Activated CD8-positive, alpha-beta T cell treated with anti-CD3 and anti-CD28 coated beads for 36 hours (primary cell): ENCODE results near the gene RBM17. TPM values are rescaled to one million over a fixed set of nuclear protein-coding genes. Genes with fewer than 3 reads are reported as not detected.

Experiments
- ATAC-seq: fragments of 200-7000 bp; cut with Tn5 transposase; one replicate; pipeline ENCODE4 v1.10.0; 2021; ENCODE audit warnings: mild to moderate bottlenecking, moderate library complexity
- CTCF ChIA-PET: fragments of 350-600 bp; sonication (Branson Sonifier 250); formaldehyde crosslinking; loops from one replicate; lab custom pipeline; 2021; ENCODE audit warnings: antibody characterized with exemption; lab: Charles Lee
- POLR2A ChIA-PET: fragments of 350-600 bp; sonication (Branson Sonifier 250); formaldehyde crosslinking; loops from one replicate; lab custom pipeline; 2021; ENCODE audit warnings: antibody characterized with exemption; lab: Charles Lee
- DNase-seq: peaks from one replicate; pipeline ENCODE4 v3.0.0-alpha.2; 2020
- H3K27ac Mint-ChIP-seq: one replicate; pipeline ENCODE4 v1.8.0; 2021; ENCODE audit warnings: mild to moderate bottlenecking, mixed read lengths
- H3K27me3 Mint-ChIP-seq: one replicate; pipeline ENCODE4 v1.8.0; 2021; ENCODE audit warnings: mixed read lengths
- H3K36me3 Mint-ChIP-seq: one replicate; pipeline ENCODE4 v1.8.0; 2021; ENCODE audit warnings: low read depth, mixed read lengths
- H3K4me1 Mint-ChIP-seq: one replicate; pipeline ENCODE4 v1.8.0; 2021; ENCODE audit warnings: low read depth, mixed read lengths
- H3K4me3 Mint-ChIP-seq: one replicate; pipeline ENCODE4 v1.8.0; 2021; ENCODE audit warnings: mild to moderate bottlenecking, moderate library complexity, mixed read lengths
- H3K9me3 Mint-ChIP-seq: one replicate; pipeline ENCODE4 v1.8.0; 2021; ENCODE audit warnings: mixed read lengths
- intact Hi-C: fragments of 100-400 bp; cut with micrococcal nuclease; formaldehyde crosslinking; loops from one replicate; pipeline ENCODE4 v1.10.0; 2022
- total RNA-seq, 2 experiments: library from RNA; stranded (reverse); gene quantifications; one replicate each; pipeline ENCODE4 v1.2.3, GENCODE V29; 2021
- TF ChIP-seq, protein P1 (sequence below): fragments of 200-600 bp; IDR thresholded peaks from one replicate; pipeline ENCODE4 v1.8.0; 2022; ENCODE audit warnings: antibody characterized with exemption, mild to moderate bottlenecking

Gene RBM17
- total RNA-seq, 2 experiments from 2014 or later = 284 to 285 TPM

GRCh38 chr10:6074489-6075301, 14.1 kb upstream of the RBM17 start:
- DNase-seq (peak; percentile 60), ATAC-seq (peak; percentile 25)
- ChIA-PET CTCF (interaction anchor here (1.0 to 6.1 kb wide), 4 partner anchors 9 to 273 kb away, joined by 3 to 59 read pairs (median 20); no protein-coding TSS in a partner anchor), POLR2A (interaction anchor here (1.1 to 29.2 kb wide), 5 partner anchors 8 to 24 kb away, joined by 3 to 846 read pairs (median 5); partner anchors contain the start of gene IL2RA)
- peak overlapping the region; percentile 47 for H3K4me3 Mint-ChIP-seq
- H3K36me3 Mint-ChIP-seq = peaks cover 11% of the 10 kb centered on the region
- H3K9me3 Mint-ChIP-seq = peaks cover 2% of the 10 kb centered on the region
- H3K27me3 Mint-ChIP-seq = peaks cover 1% of the 10 kb centered on the region
- TF ChIP-seq, protein P1, sequence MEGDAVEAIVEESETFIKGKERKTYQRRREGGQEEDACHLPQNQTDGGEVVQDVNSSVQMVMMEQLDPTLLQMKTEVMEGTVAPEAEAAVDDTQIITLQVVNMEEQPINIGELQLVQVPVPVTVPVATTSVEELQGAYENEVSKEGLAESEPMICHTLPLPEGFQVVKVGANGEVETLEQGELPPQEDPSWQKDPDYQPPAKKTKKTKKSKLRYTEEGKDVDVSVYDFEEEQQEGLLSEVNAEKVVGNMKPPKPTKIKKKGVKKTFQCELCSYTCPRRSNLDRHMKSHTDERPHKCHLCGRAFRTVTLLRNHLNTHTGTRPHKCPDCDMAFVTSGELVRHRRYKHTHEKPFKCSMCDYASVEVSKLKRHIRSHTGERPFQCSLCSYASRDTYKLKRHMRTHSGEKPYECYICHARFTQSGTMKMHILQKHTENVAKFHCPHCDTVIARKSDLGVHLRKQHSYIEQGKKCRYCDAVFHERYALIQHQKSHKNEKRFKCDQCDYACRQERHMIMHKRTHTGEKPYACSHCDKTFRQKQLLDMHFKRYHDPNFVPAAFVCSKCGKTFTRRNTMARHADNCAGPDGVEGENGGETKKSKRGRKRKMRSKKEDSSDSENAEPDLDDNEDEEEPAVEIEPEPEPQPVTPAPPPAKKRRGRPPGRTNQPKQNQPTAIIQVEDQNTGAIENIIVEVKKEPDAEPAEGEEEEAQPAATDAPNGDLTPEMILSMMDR = no peak
- intact Hi-C loops = no loop called here
- H3K4me1 Mint-ChIP-seq = peaks cover 59% of the 10 kb centered on the region
- peak overlapping the region; percentile 76 for H3K27ac Mint-ChIP-seq

GRCh38 chr10:6077071-6077675, 11.7 kb upstream of the RBM17 start:
- TF ChIP-seq, protein P1 = no peak
- Mint-ChIP-seq H3K27ac (no peak overlapping the region), H3K27me3 (peaks cover 1% of the 10 kb centered on the region), H3K36me3 (peaks cover 12% of the 10 kb centered on the region), H3K4me1 (peaks cover 45% of the 10 kb centered on the region), H3K9me3 (peaks cover 4% of the 10 kb centered on the region), H3K4me3 (no peak overlapping the region)
- DNase-seq = no peak
- no peak for ATAC-seq
- ChIA-PET POLR2A (interaction anchor here (1.2 to 29.2 kb wide), 2 partner anchors 26 to 58 kb away, joined by 3 to 846 read pairs; no protein-coding TSS in a partner anchor), CTCF (interaction anchor here (1.2 to 2.9 kb wide), 2 partner anchors 10 to 12 kb away, joined by 4 to 21 read pairs; no protein-coding TSS in a partner anchor)
- intact Hi-C loops = no loop called here

DNA sequence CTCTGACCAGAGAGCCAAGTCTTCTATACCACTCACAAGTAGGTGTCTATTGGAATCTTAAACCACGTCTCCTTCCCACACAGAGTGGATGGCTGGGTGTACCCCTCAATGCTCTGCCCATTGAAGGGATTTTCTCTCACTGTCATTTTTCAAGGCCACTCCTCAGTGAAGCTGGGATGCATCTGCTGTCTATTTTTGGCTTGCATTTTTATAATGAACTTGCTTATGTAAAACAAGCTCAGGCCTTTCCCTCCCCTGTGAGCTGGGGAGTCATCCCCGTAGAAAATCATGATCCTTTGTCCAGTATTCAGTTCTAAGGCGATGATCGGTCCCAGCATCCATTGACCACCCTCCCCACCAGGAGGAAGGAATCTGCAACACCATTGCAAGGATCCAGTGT, 9.8 kb upstream of the RBM17 start:
- no peak for DNase-seq
- Mint-ChIP-seq H3K36me3 (peaks cover 13% of the 10 kb centered on the region), H3K4me3 (no peak overlapping the region), H3K4me1 (peaks cover 48% of the 10 kb centered on the region), H3K27ac (no peak overlapping the region), H3K9me3 (peaks cover 4% of the 10 kb centered on the region), H3K27me3 (peaks cover 1% of the 10 kb centered on the region)
- ATAC-seq = no peak
- TF ChIP-seq, protein P1 = no peak
- intact Hi-C loops = no loop called here
- ChIA-PET POLR2A (interaction anchor here (1.1 to 29.2 kb wide), 3 partner anchors 9 to 28 kb away, joined by 4 to 846 read pairs (median 188); no protein-coding TSS in a partner anchor), CTCF (interaction anchor here (1.2 kb wide), 1 partner anchor 11 kb away, joined by 4 read pairs; no protein-coding TSS in a partner anchor)

DNA sequence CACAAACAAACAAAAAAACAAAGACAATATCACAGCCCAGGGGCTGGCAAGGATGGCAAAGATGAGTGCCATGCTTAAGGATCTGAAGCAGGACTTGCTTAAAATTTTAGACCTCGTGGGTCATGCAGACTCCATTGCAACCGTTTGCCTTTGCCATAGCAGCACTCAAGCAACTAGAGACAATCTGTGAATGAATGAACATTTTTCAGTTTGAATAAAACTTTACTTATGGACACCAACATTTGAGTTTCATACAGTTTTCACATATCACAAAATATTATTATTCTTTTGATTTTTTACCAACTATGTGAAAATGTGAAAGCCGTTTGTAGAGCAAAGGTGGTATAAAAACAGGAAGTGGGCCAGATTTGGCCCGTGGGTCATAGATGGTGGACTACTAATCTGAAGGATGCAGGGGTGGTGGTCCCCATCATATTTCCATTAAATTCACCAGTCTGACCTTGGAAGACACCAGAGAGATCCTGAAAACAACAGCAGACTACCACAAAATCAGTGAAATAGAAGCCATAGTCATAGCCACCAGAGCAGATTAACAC, 8.3 kb upstream of the RBM17 start:
- DNase-seq (no peak), ATAC-seq (no peak)
- H3K36me3 Mint-ChIP-seq = peaks cover 10% of the 10 kb centered on the region
- ChIA-PET POLR2A (interaction anchor here (0.7 to 29.2 kb wide), 5 partner anchors 11 to 1218 kb away, joined by 3 to 846 read pairs (median 3); no protein-coding TSS in a partner anchor), CTCF (interaction anchor here (0.6 to 0.9 kb wide), 2 partner anchors 18 to 326 kb away, joined by 3 to 4 read pairs; partner anchors contain the start of gene IL2RA)
- TF ChIP-seq, protein P1 = no peak
- H3K27me3 Mint-ChIP-seq = peaks cover 1% of the 10 kb centered on the region
- H3K4me1 Mint-ChIP-seq = peaks cover 43% of the 10 kb centered on the region
- peak overlapping the region; percentile 25 for H3K27ac Mint-ChIP-seq
- intact Hi-C loops = loop anchor here (10.0 kb wide), 1 partner anchor 266 kb away; the partner anchor contains the start of gene GDI2
- H3K4me3 Mint-ChIP-seq = no peak overlapping the region
- H3K9me3 Mint-ChIP-seq = peaks cover 4% of the 10 kb centered on the region
